Measurements from ENCODE around the gene PRKCZ. TPM values are rescaled to one million over a fixed set of nuclear protein-coding genes. Genes with fewer than 3 reads are reported as not detected.

Gene PRKCZ
- total and polyA plus RNA-seq, 2 donors (not counting 1 experiment from before 2014, with no cell fraction given), result 1.6 to 2.0 TPM

- Histone ChIP-seq H2AFZ (ENCODE audit: low read length) (no peak overlapping the region), H3K9ac (ENCODE audit: insufficient read depth, low read length) (no peak overlapping the region), H3K4me3 (replicated peaks in 1 of 4; ENCODE audit: control extremely low read depth in 1 of 4, insufficient read depth in 1 of 4, low read depth in 3 of 4, low read length in 4 of 4) (no peak overlapping the region), H3K79me2 (ENCODE audit: control insufficient read depth, insufficient read depth, low read length) (no peaks in the 10 kb centered on the region), H4K20me1 (ENCODE audit: control insufficient read depth, extremely low read depth, insufficient read depth, low read length) (no peaks in the 10 kb centered on the region), H3K27me3 (ENCODE audit: control insufficient read depth, insufficient read depth, low read length) (peaks cover 9% of the 10 kb centered on the region), H3K36me3 (ENCODE audit: control insufficient read depth, insufficient read depth, low read length) (no peaks in the 10 kb centered on the region), H3K4me2 (ENCODE audit: extremely low read depth, insufficient read depth, low read length) (no peak overlapping the region), H3K27ac (ENCODE audit: insufficient read depth, low read length) (no peak overlapping the region), H3K4me1 (ENCODE audit: control insufficient read depth, extremely low read depth, insufficient read depth, low read length) (no peaks in the 10 kb centered on the region), H3K9me3 (ENCODE audit: control insufficient read depth, insufficient read depth, low read depth, low read length) (no peaks in the 10 kb centered on the region)
- TF ChIP-seq CTCF (conservative IDR thresholded peaks at IDR 0.05 in 1 of 2, IDR thresholded peaks at IDR 0.05 in 1 of 2; ENCODE audit: low read depth in 1 of 2, low read length in 2 of 2) (no peak), EZH2 (IDR thresholded peaks at IDR 0.05; ENCODE audit: low read length, missing control alignments) (no peak)
- no peak for DNase-seq (ENCODE audit: low read depth in 2 of 2)
These were observed 64.9 kb downstream of the PRKCZ start for GRCh38 chr1:2115008-2115641.

GRCh38 chr1:2115702-2116341 lies 65.6 kb downstream of the PRKCZ start:
- H3K79me2 ChIP-seq (ENCODE audit: control insufficient read depth, insufficient read depth, low read length), result no peaks in the 10 kb centered on the region
- no peaks in the 10 kb centered on the region for H3K9me3 ChIP-seq (ENCODE audit: control insufficient read depth, insufficient read depth, low read depth, low read length)
- DNase-seq (ENCODE audit: low read depth in 2 of 2), result peak in 1 of 2 donors; percentile 59
- H3K36me3 ChIP-seq (ENCODE audit: control insufficient read depth, insufficient read depth, low read length), result no peaks in the 10 kb centered on the region
- TF ChIP-seq EZH2 (IDR thresholded peaks at IDR 0.05; ENCODE audit: low read length, missing control alignments), result no peak
- TF ChIP-seq CTCF (conservative IDR thresholded peaks at IDR 0.05 in 1 of 2, IDR thresholded peaks at IDR 0.05 in 1 of 2; ENCODE audit: low read depth in 1 of 2, low read length in 2 of 2), result no peak
- no peak overlapping the region for H2AFZ ChIP-seq (ENCODE audit: low read length)
- no peaks in the 10 kb centered on the region for H4K20me1 ChIP-seq (ENCODE audit: control insufficient read depth, extremely low read depth, insufficient read depth, low read length)
- no peaks in the 10 kb centered on the region for H3K4me1 ChIP-seq (ENCODE audit: control insufficient read depth, extremely low read depth, insufficient read depth, low read length)
- H3K27me3 ChIP-seq (ENCODE audit: control insufficient read depth, insufficient read depth, low read length), result peaks cover 9% of the 10 kb centered on the region
- H3K4me2 ChIP-seq (ENCODE audit: extremely low read depth, insufficient read depth, low read length), result no peak overlapping the region
- H3K4me3 ChIP-seq (replicated peaks in 1 of 4; ENCODE audit: control extremely low read depth in 1 of 4, insufficient read depth in 1 of 4, low read depth in 3 of 4, low read length in 4 of 4), result no peak overlapping the region
- no peak overlapping the region for H3K9ac ChIP-seq (ENCODE audit: insufficient read depth, low read length)
- H3K27ac ChIP-seq (ENCODE audit: insufficient read depth, low read length), result no peak overlapping the region

- Histone ChIP-seq H3K4me1 (ENCODE audit: control insufficient read depth, extremely low read depth, insufficient read depth, low read length) (no peaks in the 10 kb centered on the region), H3K27me3 (ENCODE audit: control insufficient read depth, insufficient read depth, low read length) (peaks cover 9% of the 10 kb centered on the region), H4K20me1 (ENCODE audit: control insufficient read depth, extremely low read depth, insufficient read depth, low read length) (no peaks in the 10 kb centered on the region), H3K4me2 (ENCODE audit: extremely low read depth, insufficient read depth, low read length) (no peak overlapping the region), H3K36me3 (ENCODE audit: control insufficient read depth, insufficient read depth, low read length) (no peaks in the 10 kb centered on the region), H3K27ac (ENCODE audit: insufficient read depth, low read length) (no peak overlapping the region), H3K9ac (ENCODE audit: insufficient read depth, low read length) (no peak overlapping the region), H2AFZ (ENCODE audit: low read length) (no peak overlapping the region), H3K4me3 (replicated peaks in 1 of 4; ENCODE audit: control extremely low read depth in 1 of 4, insufficient read depth in 1 of 4, low read depth in 3 of 4, low read length in 4 of 4) (no peak overlapping the region), H3K79me2 (ENCODE audit: control insufficient read depth, insufficient read depth, low read length) (no peaks in the 10 kb centered on the region), H3K9me3 (ENCODE audit: control insufficient read depth, insufficient read depth, low read depth, low read length) (no peaks in the 10 kb centered on the region)
- TF ChIP-seq EZH2 (IDR thresholded peaks at IDR 0.05; ENCODE audit: low read length, missing control alignments) (no peak), CTCF (conservative IDR thresholded peaks at IDR 0.05 in 1 of 2, IDR thresholded peaks at IDR 0.05 in 1 of 2; ENCODE audit: low read depth in 1 of 2, low read length in 2 of 2) (no peak)
- no peak for DNase-seq (ENCODE audit: low read depth in 2 of 2)
These were observed 69.7 kb downstream of the PRKCZ start for GRCh38 chr1:2119886-2120285.
